ENCODE data around the gene USP44. TPM values are rescaled to one million over a fixed set of nuclear protein-coding genes. Genes with fewer than 3 reads are reported as not detected.
A peak's percentile ranks its signal among the peaks of the same experiment; 100 is the strongest.
"Not testable (repeated sequence)": the region's sequence is repeated elsewhere in the genome, so short reads cannot be mapped to it uniquely, and the experiment has no call there.

USP44 gene
- total RNA-seq: 10 to 100 TPM; 18.7 to 21.9 TPM

- DNase-seq: peak; percentile 38
- H3K36me3 Mint-ChIP-seq: peaks cover 20% of the 10 kb centered on the region
Observed at GRCh38 chr12:95551305-95551704, at the start of gene USP44. TSS of gene USP44 (minus strand) at chr12:95551476. CDS start at chr12:95534256, 17,220 bp downstream.

DNA sequence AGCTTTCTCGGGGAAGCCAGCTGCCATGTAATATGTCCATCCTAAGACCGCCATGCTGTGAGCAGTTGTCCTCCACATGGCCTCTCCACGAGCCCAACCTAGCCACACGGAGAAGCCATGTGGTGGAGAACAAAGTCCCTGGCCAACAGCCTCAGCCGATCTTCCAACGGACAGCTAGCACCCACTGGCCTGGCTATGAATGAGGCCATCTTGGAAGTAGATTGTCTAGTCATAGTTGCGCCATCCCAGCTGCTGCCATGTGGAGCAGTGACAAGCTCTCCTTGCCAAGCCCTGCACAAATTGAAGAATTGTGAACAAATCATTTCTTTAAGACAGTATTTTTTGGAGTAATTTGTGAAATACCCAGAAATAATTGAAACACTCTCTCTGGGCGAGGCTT is 49.3 kb upstream of the USP44 start:
- no peak overlapping the region for H3K4me3 Mint-ChIP-seq
- H3K4me1 Mint-ChIP-seq: no peaks in the 10 kb centered on the region
- H3K27ac Mint-ChIP-seq: no peak overlapping the region

More at GRCh38 chr12:95551305-95551704, at the start of gene USP44:
- H3K27me3 Mint-ChIP-seq: no peaks in the 10 kb centered on the region
- peak within 1 kb of the TSS; percentile 95 for H3K27ac Mint-ChIP-seq
- H3K9me3 Mint-ChIP-seq: peaks cover 6% of the 10 kb centered on the region
- H3K4me1 Mint-ChIP-seq: peaks cover 58% of the 10 kb centered on the region
- H3K4me3 Mint-ChIP-seq: peak within 1 kb of the TSS; percentile 86

DNA sequence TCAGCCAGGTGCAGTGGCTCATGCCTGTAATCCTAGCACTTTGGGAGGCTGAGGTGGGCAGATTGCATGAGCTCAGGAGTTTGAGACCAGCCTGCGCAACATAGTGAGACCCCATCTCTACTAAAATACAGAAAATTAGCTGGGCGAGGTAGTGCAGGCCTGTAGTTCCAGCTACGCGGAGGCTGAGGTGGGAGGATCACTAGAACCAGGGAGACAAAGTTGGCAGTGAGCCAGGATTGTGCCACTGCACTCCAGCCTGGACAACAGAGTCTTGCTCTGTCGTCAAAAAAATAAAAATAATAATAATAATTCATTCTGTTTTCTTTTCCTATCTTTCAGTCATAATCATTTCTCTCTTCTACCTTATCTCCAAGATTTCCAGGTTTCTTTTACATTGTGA is 48.6 kb upstream of the USP44 start:
- Mint-ChIP-seq H3K27ac (no peak overlapping the region), H3K9me3 (no peaks in the 10 kb centered on the region), H3K4me3 (no peak overlapping the region), H3K4me1 (no peaks in the 10 kb centered on the region), H3K36me3 (no peaks in the 10 kb centered on the region), H3K27me3 (no peaks in the 10 kb centered on the region)
- no peak for DNase-seq

More for the DNA sequence above, 49.3 kb upstream of the USP44 start:
- Mint-ChIP-seq H3K27me3 (no peaks in the 10 kb centered on the region), H3K36me3 (no peaks in the 10 kb centered on the region), H3K9me3 (no peaks in the 10 kb centered on the region)
- DNase-seq: no peak

- H3K27me3 Mint-ChIP-seq: no peaks in the 10 kb centered on the region
- H3K27ac Mint-ChIP-seq: no peak overlapping the region
- no peak overlapping the region for H3K4me3 Mint-ChIP-seq
- H3K36me3 Mint-ChIP-seq: no peaks in the 10 kb centered on the region
- no peak for DNase-seq
- no peaks in the 10 kb centered on the region for H3K9me3 Mint-ChIP-seq
- H3K4me1 Mint-ChIP-seq: no peaks in the 10 kb centered on the region
Observed at GRCh38 chr12:95594136-95594535, 42.9 kb upstream of the USP44 start.

DNA sequence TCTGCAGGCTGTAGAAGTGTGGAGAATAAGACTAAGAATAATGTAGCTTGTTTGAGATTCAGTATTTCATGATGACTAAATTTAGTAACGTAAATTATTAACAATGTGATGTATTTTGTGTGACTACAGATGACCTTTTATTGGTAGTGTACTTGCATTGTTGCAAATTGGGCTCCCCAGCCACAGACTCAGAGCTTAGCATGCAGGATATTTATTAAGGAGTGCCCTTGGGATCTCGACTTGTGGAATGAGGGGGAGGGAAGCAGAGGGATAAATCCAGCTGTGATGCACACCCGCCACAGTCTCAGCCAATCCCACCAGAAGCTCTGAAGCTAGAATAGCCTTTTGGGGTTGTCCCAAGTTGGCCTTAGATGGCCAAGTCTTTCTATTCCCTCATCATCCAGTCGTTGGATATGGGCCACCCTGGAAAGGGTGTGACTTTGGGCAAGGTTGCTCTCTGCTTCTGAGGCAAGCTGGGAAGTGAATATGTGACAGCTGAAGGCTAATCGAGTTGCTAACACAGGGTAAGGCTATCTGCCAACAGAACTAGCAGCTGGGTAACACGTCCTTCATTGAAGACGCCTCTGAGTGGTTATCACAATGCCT is 42.1 kb upstream of the USP44 start:
- no peak for DNase-seq
- Mint-ChIP-seq H3K36me3 (no peaks in the 10 kb centered on the region), H3K27ac (no peak overlapping the region), H3K9me3 (no peaks in the 10 kb centered on the region), H3K4me1 (no peaks in the 10 kb centered on the region), H3K27me3 (no peaks in the 10 kb centered on the region), H3K4me3 (no peak overlapping the region)

DNA sequence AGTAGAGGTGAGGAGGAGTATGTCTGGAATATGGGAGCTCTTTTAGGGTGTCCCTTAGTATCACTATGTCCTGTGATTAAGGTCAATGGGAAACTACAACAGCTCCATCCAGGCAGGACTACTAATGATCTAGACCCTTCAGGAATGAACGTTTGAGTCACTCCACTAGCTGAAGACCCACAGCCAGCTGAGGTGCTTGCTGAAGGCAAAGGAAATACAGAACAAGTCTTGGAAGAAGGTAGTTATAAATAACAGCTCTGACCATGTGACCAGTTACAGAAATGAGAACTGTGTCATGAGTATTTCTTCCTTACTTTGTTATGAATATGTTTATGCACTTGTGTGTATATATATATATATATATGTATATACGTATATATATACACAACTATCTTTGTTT is 40.5 kb upstream of the USP44 start:
- Mint-ChIP-seq H3K27me3 (no peaks in the 10 kb centered on the region), H3K4me1 (no peaks in the 10 kb centered on the region), H3K27ac (no peak overlapping the region), H3K9me3 (no peaks in the 10 kb centered on the region), H3K4me3 (no peak overlapping the region), H3K36me3 (no peaks in the 10 kb centered on the region)
- DNase-seq: no peak

- Mint-ChIP-seq H3K27ac (no peak overlapping the region), H3K4me1 (no peaks in the 10 kb centered on the region), H3K36me3 (no peaks in the 10 kb centered on the region), H3K27me3 (no peaks in the 10 kb centered on the region), H3K9me3 (no peaks in the 10 kb centered on the region), H3K4me3 (no peak overlapping the region)
- no peak for DNase-seq
Observed at GRCh38 chr12:95590775-95591174, 39.5 kb upstream of the USP44 start.

GRCh38 chr12:95583933-95584332 is 32.7 kb upstream of the USP44 start:
- H3K4me1 Mint-ChIP-seq: no peaks in the 10 kb centered on the region
- H3K27me3 Mint-ChIP-seq: no peaks in the 10 kb centered on the region
- DNase-seq: no peak
- H3K9me3 Mint-ChIP-seq: no peaks in the 10 kb centered on the region
- H3K27ac Mint-ChIP-seq: no peak overlapping the region
- no peak overlapping the region for H3K4me3 Mint-ChIP-seq
- no peaks in the 10 kb centered on the region for H3K36me3 Mint-ChIP-seq

GRCh38 chr12:95582230-95583058 is 31.2 kb upstream of the USP44 start:
- Mint-ChIP-seq H3K4me1 (no peaks in the 10 kb centered on the region), H3K36me3 (no peaks in the 10 kb centered on the region), H3K9me3 (no peaks in the 10 kb centered on the region), H3K27ac (no peak overlapping the region), H3K27me3 (no peaks in the 10 kb centered on the region), H3K4me3 (no peak overlapping the region)
- DNase-seq: no peak

DNA sequence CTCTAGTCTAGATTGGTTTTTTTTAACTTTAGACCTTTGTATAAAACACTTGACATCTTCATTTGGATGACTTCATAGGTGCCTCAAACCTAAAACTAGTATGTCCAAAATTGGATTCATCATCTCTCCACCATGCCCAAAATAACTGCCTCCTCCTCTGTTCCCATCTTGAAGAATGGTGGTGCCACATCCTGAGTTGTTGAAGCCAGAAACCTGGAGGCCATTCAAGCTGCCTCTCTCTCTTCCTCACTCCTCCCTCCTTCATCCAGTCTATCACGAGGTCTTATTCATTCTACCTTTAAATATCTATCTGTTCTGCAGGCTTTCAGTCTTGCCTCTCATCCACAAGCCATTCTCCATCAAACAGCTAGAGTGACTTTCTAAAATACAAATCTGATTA is 26.5 kb upstream of the USP44 start:
- DNase-seq: no peak
- H3K4me1 Mint-ChIP-seq: peaks cover 4% of the 10 kb centered on the region
- H3K27me3 Mint-ChIP-seq: no peaks in the 10 kb centered on the region
- no peak overlapping the region for H3K4me3 Mint-ChIP-seq
- no peaks in the 10 kb centered on the region for H3K36me3 Mint-ChIP-seq
- H3K27ac Mint-ChIP-seq: no peak overlapping the region
- H3K9me3 Mint-ChIP-seq: no peaks in the 10 kb centered on the region

GRCh38 chr12:95574799-95575452 is 23.6 kb upstream of the USP44 start:
- Mint-ChIP-seq H3K4me3 (no peak overlapping the region), H3K4me1 (peaks cover 11% of the 10 kb centered on the region), H3K27me3 (no peaks in the 10 kb centered on the region), H3K27ac (no peak overlapping the region), H3K36me3 (no peaks in the 10 kb centered on the region), H3K9me3 (no peaks in the 10 kb centered on the region)
- no peak for DNase-seq

DNA sequence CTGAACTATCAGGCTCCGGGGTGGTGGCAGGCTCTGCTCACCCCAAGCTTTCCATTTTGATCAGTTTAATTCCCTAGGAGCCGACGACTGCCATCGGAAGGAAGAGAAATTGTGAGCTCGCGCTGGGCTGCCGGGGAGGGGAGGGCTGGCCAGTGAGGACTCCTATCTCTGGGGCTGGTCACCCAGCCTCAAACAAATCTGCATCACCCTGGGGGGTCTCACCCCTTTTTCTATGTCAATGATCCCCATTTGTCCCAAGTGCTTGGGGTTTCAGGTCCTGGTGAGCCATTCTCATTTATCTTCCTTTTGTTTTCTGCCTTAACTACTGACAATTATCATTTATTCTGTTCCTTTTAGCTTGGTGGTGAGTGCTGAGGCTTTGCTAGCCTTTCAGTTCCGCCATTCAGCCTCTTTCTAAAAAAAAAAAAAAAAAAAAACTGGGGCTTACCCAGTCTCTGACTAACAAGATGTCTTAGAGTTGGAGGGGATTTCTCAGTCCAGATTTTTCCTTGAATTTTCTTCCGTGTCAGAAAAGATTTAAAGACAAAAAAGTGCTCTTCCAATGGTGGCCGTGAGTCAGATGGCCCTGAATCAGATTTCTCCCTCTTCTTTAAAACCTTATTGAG is 22.8 kb upstream of the USP44 start:
- no peaks in the 10 kb centered on the region for H3K27me3 Mint-ChIP-seq
- H3K36me3 Mint-ChIP-seq: no peaks in the 10 kb centered on the region
- H3K9me3 Mint-ChIP-seq: no peaks in the 10 kb centered on the region
- no peak for DNase-seq
- no peak overlapping the region for H3K27ac Mint-ChIP-seq
- peaks cover 11% of the 10 kb centered on the region for H3K4me1 Mint-ChIP-seq
- peak overlapping the region; percentile 20 for H3K4me3 Mint-ChIP-seq

- no peak for DNase-seq
- Mint-ChIP-seq H3K9me3 (no peaks in the 10 kb centered on the region), H3K4me1 (peaks cover 17% of the 10 kb centered on the region), H3K36me3 (peaks cover 2% of the 10 kb centered on the region), H3K4me3 (no peak overlapping the region), H3K27me3 (no peaks in the 10 kb centered on the region), H3K27ac (no peak overlapping the region)
Observed at GRCh38 chr12:95571369-95571768, 20.1 kb upstream of the USP44 start.

- DNase-seq, H3K4me3 Mint-ChIP-seq, H3K27ac Mint-ChIP-seq, H3K9me3 Mint-ChIP-seq, H3K27me3 Mint-ChIP-seq, H3K36me3 Mint-ChIP-seq: not testable (repeated sequence)
- peaks cover 15% of the 10 kb centered on the region for H3K4me1 Mint-ChIP-seq
Observed at GRCh38 chr12:95568045-95568444, 16.8 kb upstream of the USP44 start.

GRCh38 chr12:95557625-95558024 is 6.3 kb upstream of the USP44 start:
- H3K27me3 Mint-ChIP-seq: no peaks in the 10 kb centered on the region
- H3K9me3 Mint-ChIP-seq: no peaks in the 10 kb centered on the region
- peaks cover 22% of the 10 kb centered on the region for H3K4me1 Mint-ChIP-seq
- DNase-seq: no peak
- no peak overlapping the region for H3K27ac Mint-ChIP-seq
- H3K36me3 Mint-ChIP-seq: peaks cover 2% of the 10 kb centered on the region
- H3K4me3 Mint-ChIP-seq: no peak overlapping the region
